Measurements from ENCODE around the gene MDN1. TPM values are rescaled to one million over a fixed set of nuclear protein-coding genes. Genes with fewer than 3 reads are reported as not detected.
"Not testable (repeated sequence)": the region's sequence is repeated elsewhere in the genome, so short reads cannot be mapped to it uniquely, and the experiment has no call there.

The MDN1 gene
- total RNA-seq, 4 donors from 2014 or later: 18.1 to 26.0 (median 19.5) TPM

DNA sequence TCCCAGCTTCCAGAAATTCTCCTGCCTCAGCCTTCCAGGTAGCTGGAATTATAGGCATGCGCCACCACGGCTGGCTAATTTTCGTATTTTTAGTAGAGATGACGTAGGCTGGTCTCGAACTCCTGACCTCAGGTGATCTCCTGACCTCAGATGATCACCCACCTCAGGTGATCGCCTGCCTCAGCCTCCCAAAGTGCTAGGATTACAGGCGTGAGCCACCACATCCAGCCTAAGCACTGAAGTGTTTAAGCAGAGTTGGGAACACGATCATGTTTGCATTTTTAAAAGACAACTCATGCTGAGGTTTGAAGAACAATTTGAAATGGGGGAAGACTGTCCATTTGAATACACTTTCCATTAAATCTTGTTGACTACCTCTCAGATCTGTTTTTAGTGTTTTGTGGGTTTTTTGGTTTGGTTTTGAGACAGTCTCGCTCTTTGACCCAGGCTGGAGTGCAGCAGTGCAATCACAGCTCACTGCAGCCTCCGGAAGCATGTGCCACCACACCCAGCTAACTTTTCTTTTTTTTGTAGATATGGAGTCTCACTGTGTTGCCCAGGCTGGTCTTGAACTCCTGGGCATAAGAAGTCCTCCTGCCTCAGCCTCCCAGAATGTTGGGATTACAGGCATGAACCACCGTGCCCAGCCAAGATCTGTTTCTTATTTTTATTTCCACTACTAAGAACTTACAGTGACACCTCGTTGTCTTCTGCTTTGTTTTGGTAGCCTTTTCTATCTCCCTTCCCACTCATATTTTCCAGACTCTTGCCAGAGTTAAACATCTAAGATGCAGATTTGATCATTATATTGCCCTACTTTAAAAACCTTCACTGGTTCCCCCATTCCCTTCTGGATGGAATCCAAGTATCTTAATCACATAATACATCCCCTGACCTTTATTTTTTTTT is 15.5 kb upstream of the MDN1 start:
- H3K4me1 ChIP-seq: peaks cover 8 to 22% (median 13%) of the 10 kb centered on the region in 4 donors
- TF ChIP-seq, protein P1, sequence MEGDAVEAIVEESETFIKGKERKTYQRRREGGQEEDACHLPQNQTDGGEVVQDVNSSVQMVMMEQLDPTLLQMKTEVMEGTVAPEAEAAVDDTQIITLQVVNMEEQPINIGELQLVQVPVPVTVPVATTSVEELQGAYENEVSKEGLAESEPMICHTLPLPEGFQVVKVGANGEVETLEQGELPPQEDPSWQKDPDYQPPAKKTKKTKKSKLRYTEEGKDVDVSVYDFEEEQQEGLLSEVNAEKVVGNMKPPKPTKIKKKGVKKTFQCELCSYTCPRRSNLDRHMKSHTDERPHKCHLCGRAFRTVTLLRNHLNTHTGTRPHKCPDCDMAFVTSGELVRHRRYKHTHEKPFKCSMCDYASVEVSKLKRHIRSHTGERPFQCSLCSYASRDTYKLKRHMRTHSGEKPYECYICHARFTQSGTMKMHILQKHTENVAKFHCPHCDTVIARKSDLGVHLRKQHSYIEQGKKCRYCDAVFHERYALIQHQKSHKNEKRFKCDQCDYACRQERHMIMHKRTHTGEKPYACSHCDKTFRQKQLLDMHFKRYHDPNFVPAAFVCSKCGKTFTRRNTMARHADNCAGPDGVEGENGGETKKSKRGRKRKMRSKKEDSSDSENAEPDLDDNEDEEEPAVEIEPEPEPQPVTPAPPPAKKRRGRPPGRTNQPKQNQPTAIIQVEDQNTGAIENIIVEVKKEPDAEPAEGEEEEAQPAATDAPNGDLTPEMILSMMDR (IDR thresholded peaks at IDR 0.05): no peak
- TF ChIP-seq POLR2AphosphoS5 (IDR thresholded peaks at IDR 0.05) (no peak), EP300 (IDR thresholded peaks at IDR 0.05) (no peak), POLR2A (IDR thresholded peaks at IDR 0.05; ENCODE audit: low read depth) (no peak)
- H3K9me3 ChIP-seq: no peaks in the 10 kb centered on the region
- intact Hi-C loops (cut with DNase I): no loop called here
- H3K4me3 ChIP-seq: no peak overlapping the region
- H3K27me3 ChIP-seq: peaks cover 0 to 3% (median 0%) of the 10 kb centered on the region in 4 donors
- no peak for DNase-seq (ENCODE audit: extremely low spot score)
- WGBS: 81% methylated on average over 12 of the region's 12 CpGs
- no peak overlapping the region for H3K27ac ChIP-seq (replicated peaks in 1 of 4)
- H3K36me3 ChIP-seq: peaks cover 0 to 42% (median 24%) of the 10 kb centered on the region in 4 donors

DNA sequence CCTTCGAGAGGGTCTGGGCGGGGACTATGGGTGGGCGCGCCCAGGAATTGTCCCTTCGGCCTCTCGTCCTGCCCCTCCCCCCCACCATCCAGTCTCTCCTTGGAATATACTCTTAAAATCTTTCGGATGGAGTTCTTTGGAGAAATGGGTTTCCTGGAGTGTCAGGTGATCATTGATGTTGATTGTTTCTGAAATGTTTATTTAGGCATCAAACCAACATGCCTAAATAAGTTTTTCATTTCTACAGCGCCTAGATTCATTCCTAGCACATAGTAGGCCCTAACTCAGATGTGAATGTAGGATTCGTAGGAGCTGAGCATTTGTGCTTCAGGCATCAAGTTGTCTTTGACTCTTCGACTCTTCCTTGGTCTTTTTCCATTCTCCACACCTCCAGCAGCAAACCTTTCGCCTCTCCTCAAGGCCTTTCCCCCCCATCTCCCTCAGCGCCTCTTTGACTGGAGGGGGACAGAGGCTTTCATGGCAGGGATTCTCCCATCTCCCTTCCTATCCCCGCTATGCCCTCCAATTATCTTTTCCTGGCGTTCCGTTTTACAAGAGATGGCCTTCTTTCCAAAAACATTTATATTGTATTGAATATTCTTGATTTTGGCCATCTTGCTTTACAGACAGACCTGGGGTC is 10.7 kb upstream of the MDN1 start:
- Histone ChIP-seq H3K9me3 (no peaks in the 10 kb centered on the region), H3K36me3 (peaks cover 0 to 26% (median 20%) of the 10 kb centered on the region in 4 donors), H3K27me3 (peaks cover 0 to 5% (median 0%) of the 10 kb centered on the region in 4 donors), H3K4me1 (peaks cover 14 to 31% (median 19%) of the 10 kb centered on the region in 4 donors), H3K27ac (replicated peaks in 1 of 4) (peak overlapping the region; percentile 79 to 89 (median 84)), H3K4me3 (peak overlapping the region; percentile 72 to 98 (median 88))
- TF ChIP-seq POLR2AphosphoS5 (IDR thresholded peaks at IDR 0.05): no peak
- no peak for TF ChIP-seq POLR2A (IDR thresholded peaks at IDR 0.05; ENCODE audit: low read depth)
- no peak for TF ChIP-seq EP300 (IDR thresholded peaks at IDR 0.05)
- TF ChIP-seq, protein P1 (IDR thresholded peaks at IDR 0.05): no peak
- intact Hi-C loops (cut with DNase I): no loop called here
- no peak for DNase-seq (ENCODE audit: extremely low spot score)
- 7% methylated on average over 15 of the region's 15 CpGs for WGBS

DNA sequence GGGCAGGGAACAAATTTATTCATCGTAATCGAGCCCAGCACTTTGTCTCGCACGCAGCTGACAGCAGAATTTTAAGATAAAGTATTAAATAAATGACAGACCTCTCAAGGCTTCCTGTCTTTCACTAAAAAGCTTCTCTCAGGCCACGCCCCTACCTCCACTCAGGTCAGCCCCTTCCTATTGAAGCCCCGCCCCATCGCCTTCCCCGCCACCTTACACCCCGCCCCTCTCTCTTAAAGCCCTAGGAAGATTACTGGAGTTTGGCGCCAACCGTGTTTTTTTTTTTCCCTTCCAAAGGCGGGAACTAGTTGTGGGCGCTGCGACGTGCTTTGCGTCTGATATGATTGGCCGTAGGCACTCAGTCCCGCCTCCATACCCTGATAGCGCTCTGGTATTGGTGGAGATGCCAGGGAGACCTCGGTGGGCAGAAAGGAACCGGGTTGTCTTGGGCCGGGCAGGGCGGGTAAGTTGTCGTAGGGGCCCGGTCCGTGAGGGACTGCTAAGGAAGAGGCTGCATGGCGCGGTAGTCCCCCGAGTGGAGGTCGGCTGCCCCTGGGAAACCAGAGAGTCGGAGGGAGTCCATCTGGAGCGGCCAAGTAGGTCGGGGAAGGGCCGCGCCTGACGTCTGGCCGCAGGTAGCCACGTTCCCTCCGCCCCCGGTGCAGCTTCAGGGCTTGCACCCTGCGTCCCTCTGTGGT is 10.0 kb upstream of the MDN1 start, which contains the start of gene CASP8AP2:
Gene CASP8AP2, plus strand, starts transcription at position 409 of the 698 bp plus-strand sequence.
- Histone ChIP-seq H3K4me1 (peaks cover 14 to 31% (median 19%) of the 10 kb centered on the region in 4 donors), H3K27ac (replicated peaks in 1 of 4) (peak within 1 kb of the TSS; percentile 84 to 89 (median 84)), H3K36me3 (peaks cover 0 to 26% (median 20%) of the 10 kb centered on the region in 4 donors), H3K4me3 (peak within 1 kb of the TSS; percentile 72 to 98 (median 88)), H3K9me3 (no peaks in the 10 kb centered on the region), H3K27me3 (peaks cover 0 to 5% (median 0%) of the 10 kb centered on the region in 4 donors)
- DNase-seq (ENCODE audit: extremely low spot score): peak; percentile 99
- TF ChIP-seq POLR2AphosphoS5 (IDR thresholded peaks at IDR 0.05) (peak; percentile 84 to 89), EP300 (IDR thresholded peaks at IDR 0.05) (no peak)
- under 1% methylated on average over 27 of the region's 41 CpGs for WGBS
- intact Hi-C loops (cut with DNase I): loop anchor here (10.0 kb wide), 1 partner anchor 465 kb away; the partner anchor contains the start of gene BACH2

DNA sequence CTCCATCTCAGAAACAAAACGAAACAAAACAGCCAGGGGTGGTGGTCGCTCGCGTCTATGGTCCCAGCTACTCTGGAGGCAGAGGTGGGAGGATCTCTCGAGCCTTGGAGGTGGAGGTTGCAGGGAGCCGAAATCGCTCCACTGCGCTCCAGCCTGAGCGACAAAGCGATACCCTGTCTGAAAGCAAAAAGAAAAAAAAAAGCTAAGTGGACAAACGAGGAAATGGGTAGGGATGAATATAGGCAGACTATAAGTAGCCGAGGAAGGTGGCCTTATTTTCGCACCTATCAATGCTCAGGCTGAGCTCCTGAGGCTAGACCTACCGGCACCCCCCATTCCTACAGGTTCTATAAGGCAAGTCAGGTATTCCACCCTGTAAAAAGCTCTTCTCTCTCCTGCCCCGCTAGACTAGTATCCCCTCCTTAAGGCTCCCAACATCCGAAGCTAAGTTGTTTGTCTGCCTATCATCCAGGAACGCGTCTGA is 9.4 kb upstream of the MDN1 start:
- Histone ChIP-seq H3K27me3 (peaks cover 0 to 5% (median 0%) of the 10 kb centered on the region in 4 donors), H3K9me3 (no peaks in the 10 kb centered on the region), H3K27ac (replicated peaks in 1 of 4) (peak overlapping the region; percentile 84 to 89 (median 84)), H3K4me1 (peaks cover 14 to 31% (median 19%) of the 10 kb centered on the region in 4 donors), H3K36me3 (peaks cover 0 to 26% (median 20%) of the 10 kb centered on the region in 4 donors), H3K4me3 (peak overlapping the region; percentile 72 to 98 (median 88))
- 15% methylated on average over 18 of the region's 18 CpGs for WGBS
- no peak for DNase-seq (ENCODE audit: extremely low spot score)
- TF ChIP-seq, protein P1 (IDR thresholded peaks at IDR 0.05): no peak
- TF ChIP-seq EP300 (IDR thresholded peaks at IDR 0.05): no peak
- TF ChIP-seq POLR2AphosphoS5 (IDR thresholded peaks at IDR 0.05): no peak
- TF ChIP-seq POLR2A (IDR thresholded peaks at IDR 0.05; ENCODE audit: low read depth): no peak
- intact Hi-C loops (cut with DNase I): loop anchor here (10.0 kb wide), 1 partner anchor 466 kb away; the partner anchor contains the start of gene BACH2

DNA sequence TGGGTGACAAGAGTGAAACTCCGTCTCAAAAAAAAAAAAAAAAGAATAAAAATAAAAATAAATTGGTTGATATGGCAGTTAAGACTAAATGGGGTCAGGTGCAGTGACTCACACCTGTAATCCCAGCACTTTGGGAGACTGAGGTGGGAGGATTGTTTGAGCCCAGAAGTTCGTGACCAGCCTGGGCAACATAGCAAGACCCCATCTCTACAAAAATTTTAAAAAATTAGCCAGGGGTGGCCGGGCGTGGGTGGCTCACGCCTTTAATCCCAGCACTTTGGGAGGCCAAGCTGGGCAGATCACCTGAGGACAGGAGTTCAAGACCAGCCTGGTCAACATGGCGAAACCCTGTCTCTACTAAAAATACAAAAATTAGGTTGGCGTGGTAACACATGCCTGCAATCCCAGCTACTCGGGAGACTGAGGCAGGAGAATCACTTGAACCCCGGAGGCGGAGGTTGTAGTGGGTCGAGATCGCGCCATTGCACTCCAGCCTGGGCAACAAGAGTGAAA is 8.9 kb upstream of the MDN1 start:
- 75% methylated on average over 13 of the region's 13 CpGs for WGBS
- H3K27me3 ChIP-seq: not testable (repeated sequence)
- peak overlapping the region; percentile 84 to 89 (median 84) for H3K27ac ChIP-seq (replicated peaks in 1 of 4)

More for the DNA sequence above, 8.9 kb upstream of the MDN1 start:
- peak overlapping the region; percentile 72 to 98 (median 88) for H3K4me3 ChIP-seq
- DNase-seq (ENCODE audit: extremely low spot score); H3K9me3 ChIP-seq: not testable (repeated sequence)
- H3K4me1 ChIP-seq: peaks cover 14 to 31% (median 19%) of the 10 kb centered on the region in 4 donors
- H3K36me3 ChIP-seq: peaks cover 0 to 22% (median 20%) of the 10 kb centered on the region in 4 donors
- intact Hi-C loops (cut with DNase I): loop anchor here (10.0 kb wide), 1 partner anchor 466 kb away; the partner anchor contains the start of gene BACH2

Measured in esophagus muscularis mucosa (tissue), 4 donors.